Neural progenitor cell (in vitro differentiated cells): Measurements from ENCODE around the gene CTNNA3. TPM values are rescaled to one million over a fixed set of nuclear protein-coding genes. Genes with fewer than 3 reads are reported as not detected.

Experiments
- DNase-seq: peaks from one replicate; pipeline ENCODE4 v3.0.0-alpha.2; 2016; ENCODE audit warnings: low spot score
- H2AFZ ChIP-seq: fragments of 200-600 bp; sonication (generic); replicated peaks from 2 replicates; pipeline ENCODE4 v1.6.1; 2016; ENCODE audit warnings: antibody characterized with exemption
- H3F3A ChIP-seq: fragments of 200-600 bp; sonication (generic); 2 replicates; pipeline ENCODE4 v1.6.1; 2016; ENCODE audit warnings: antibody characterized with exemption, low read depth
- H3K27ac ChIP-seq: fragments of 200-600 bp; sonication (generic); 2 replicates; pipeline ENCODE4 v1.5.1; 2016; ENCODE audit warnings: mild to moderate bottlenecking
- H3K27me3 ChIP-seq: fragments of 200-600 bp; sonication (generic); 2 replicates; pipeline ENCODE4 v1.6.1; 2016; ENCODE audit warnings: mild to moderate bottlenecking, moderate library complexity
- H3K36me3 ChIP-seq: fragments of 200-600 bp; sonication (generic); 2 replicates; pipeline ENCODE4 v1.5.1; 2016
- H3K4me1 ChIP-seq: fragments of 200-600 bp; sonication (generic); 2 replicates; pipeline ENCODE4 v1.6.1; 2016; ENCODE audit warnings: mixed run types
- H3K4me2 ChIP-seq: fragments of 200-600 bp; sonication (generic); 2 replicates; pipeline ENCODE4 v1.6.1; 2016
- H3K4me3 ChIP-seq: fragments of 200-600 bp; sonication (generic); 2 replicates; pipeline ENCODE4 v1.5.1; 2016
- H3K79me2 ChIP-seq: fragments of 200-600 bp; sonication (generic); 2 replicates; pipeline ENCODE4 v1.6.1; 2016; ENCODE audit warnings: low read depth
- H3K9ac ChIP-seq: fragments of 200-600 bp; sonication (generic); 2 replicates; pipeline ENCODE4 v1.6.1; 2016
- H3K9me3 ChIP-seq: fragments of 200-600 bp; sonication (generic); 2 replicates; pipeline ENCODE4 v1.5.1; 2016; ENCODE audit warnings: low read depth
- H4K20me1 ChIP-seq: fragments of 200-600 bp; sonication (generic); 2 replicates; pipeline ENCODE4 v1.6.1; 2016; ENCODE audit warnings: low read depth
- H3K27ac Mint-ChIP-seq: 3 replicates; pipeline ENCODE4 v1.8.0; 2021; ENCODE audit warnings: mixed read lengths
- H3K27me3 Mint-ChIP-seq: 2 replicates; pipeline ENCODE4 v1.8.0; 2022; ENCODE audit warnings: low read depth, mild to moderate bottlenecking, inconsistent platforms, moderate library complexity, mixed read lengths; ENCODE audit not compliant: insufficient read depth
- H3K36me3 Mint-ChIP-seq: 3 replicates; pipeline ENCODE4 v1.8.0; 2021; ENCODE audit warnings: mixed read lengths
- H3K4me1 Mint-ChIP-seq: 3 replicates; pipeline ENCODE4 v1.8.0; 2021; ENCODE audit warnings: mixed read lengths
- H3K4me3 Mint-ChIP-seq: 3 replicates; pipeline ENCODE4 v1.8.0; 2021; ENCODE audit warnings: mild to moderate bottlenecking, moderate library complexity, mixed read lengths
- H3K9me3 Mint-ChIP-seq: 3 replicates; pipeline ENCODE4 v1.8.0; 2020; ENCODE audit warnings: mixed read lengths
- CTCF ChIP-seq: fragments of 200-600 bp; sonication (generic); IDR thresholded peaks from 2 replicates; pipeline ENCODE4 v1.5.1; 2017; ENCODE audit warnings: antibody characterized with exemption, mild to moderate bottlenecking
- EZH2 ChIP-seq: fragments of 200-600 bp; sonication (generic); IDR thresholded peaks from 2 replicates; pipeline ENCODE4 v1.6.1; 2017; ENCODE audit warnings: antibody characterized with exemption, mild to moderate bottlenecking, moderate library complexity
- EZH2phosphoT487 ChIP-seq: fragments of 200-600 bp; sonication (generic); IDR thresholded peaks from 2 replicates; pipeline ENCODE4 v1.6.1; 2017; ENCODE audit warnings: antibody characterized with exemption
- total RNA-seq: library from RNA; depleted of rRNA; stranded (reverse); fragments of >200 nt; gene quantifications from 2 replicates; pipeline ENCODE4 v1.2.3, GENCODE V29; 2015; ENCODE audit warnings: low replicate concordance

Gene CTNNA3
- total RNA-seq, 1 donor from 2014 or later: 12.9 TPM

- Mint-ChIP-seq H3K27me3 (peaks cover 3% of the 10 kb centered on the region), H3K4me3 (no peak overlapping the region), H3K36me3 (no peaks in the 10 kb centered on the region), H3K27ac (no peak overlapping the region), H3K9me3 (no peaks in the 10 kb centered on the region), H3K4me1 (no peaks in the 10 kb centered on the region)
- Histone ChIP-seq H3K4me3 (no peak overlapping the region), H4K20me1 (no peaks in the 10 kb centered on the region), H3K4me2 (no peak overlapping the region), H3K36me3 (no peaks in the 10 kb centered on the region), H2AFZ (no peak overlapping the region), H3F3A (no peaks in the 10 kb centered on the region), H3K4me1 (no peaks in the 10 kb centered on the region), H3K9ac (no peak overlapping the region), H3K79me2 (no peaks in the 10 kb centered on the region), H3K9me3 (no peaks in the 10 kb centered on the region), H3K27ac (no peak overlapping the region), H3K27me3 (no peaks in the 10 kb centered on the region)
- DNase-seq: no peak
- no peak for TF ChIP-seq EZH2phosphoT487
- TF ChIP-seq CTCF: no peak
- no peak for TF ChIP-seq EZH2
These were observed 826.4 kb downstream of the CTNNA3 start for GRCh38 chr10:66869635-66870034.

- Histone ChIP-seq H3K9me3 (no peaks in the 10 kb centered on the region), H3K27me3 (no peaks in the 10 kb centered on the region), H3K9ac (no peak overlapping the region), H3K36me3 (no peaks in the 10 kb centered on the region), H3K27ac (no peak overlapping the region), H3K4me1 (no peaks in the 10 kb centered on the region), H3K79me2 (no peaks in the 10 kb centered on the region), H3K4me2 (no peak overlapping the region), H4K20me1 (no peaks in the 10 kb centered on the region), H3F3A (no peaks in the 10 kb centered on the region), H2AFZ (no peak overlapping the region), H3K4me3 (no peak overlapping the region)
- H3K27ac Mint-ChIP-seq: no peak overlapping the region
- H3K4me3 Mint-ChIP-seq: no peak overlapping the region
- TF ChIP-seq EZH2 (no peak), CTCF (no peak), EZH2phosphoT487 (no peak)
- H3K27me3 Mint-ChIP-seq: no peaks in the 10 kb centered on the region
- no peaks in the 10 kb centered on the region for H3K4me1 Mint-ChIP-seq
- no peaks in the 10 kb centered on the region for H3K36me3 Mint-ChIP-seq
- DNase-seq: no peak
- H3K9me3 Mint-ChIP-seq: no peaks in the 10 kb centered on the region
These were observed 833.2 kb downstream of the CTNNA3 start for GRCh38 chr10:66862687-66863258.

GRCh38 chr10:66860376-66860945 lies 835.5 kb downstream of the CTNNA3 start:
- Mint-ChIP-seq H3K4me1 (no peaks in the 10 kb centered on the region), H3K36me3 (no peaks in the 10 kb centered on the region), H3K9me3 (no peaks in the 10 kb centered on the region)

More at GRCh38 chr10:66860376-66860945, 835.5 kb downstream of the CTNNA3 start:
- no peaks in the 10 kb centered on the region for H3K27me3 ChIP-seq
- H2AFZ ChIP-seq: no peak overlapping the region
- no peaks in the 10 kb centered on the region for H4K20me1 ChIP-seq
- H3K4me3 ChIP-seq: no peak overlapping the region
- H3K36me3 ChIP-seq: no peaks in the 10 kb centered on the region
- H3K9ac ChIP-seq: no peak overlapping the region
- H3F3A ChIP-seq: no peaks in the 10 kb centered on the region
- peaks cover 4% of the 10 kb centered on the region for H3K27me3 Mint-ChIP-seq
- H3K4me3 Mint-ChIP-seq: no peak overlapping the region
- H3K27ac Mint-ChIP-seq: no peak overlapping the region
- DNase-seq: no peak
- no peaks in the 10 kb centered on the region for H3K4me1 ChIP-seq
- no peak overlapping the region for H3K27ac ChIP-seq
- no peaks in the 10 kb centered on the region for H3K9me3 ChIP-seq
- TF ChIP-seq CTCF (no peak), EZH2 (no peak), EZH2phosphoT487 (no peak)
- H3K4me2 ChIP-seq: no peak overlapping the region
- H3K79me2 ChIP-seq: no peaks in the 10 kb centered on the region
